ENCODE measurements around the gene ZBP1.

The ZBP1 gene

GRCh38 chr20:57616143-57616951 lies 3.9 kb downstream of the ZBP1 start:
- DNase-seq = no peak

GRCh38 chr20:57615445-57615811 lies 4.8 kb downstream of the ZBP1 start:
- DNase-seq = no peak

GRCh38 chr20:57614490-57615444 lies 5.5 kb downstream of the ZBP1 start:
- no peak for DNase-seq

GRCh38 chr20:57613481-57613921 lies 6.7 kb downstream of the ZBP1 start:
- no peak for DNase-seq

- no peak for DNase-seq
Measured at GRCh38 chr20:57612916-57613315, 7.3 kb downstream of the ZBP1 start.

GRCh38 chr20:57612436-57612835 lies 7.8 kb downstream of the ZBP1 start:
- DNase-seq = no peak

GRCh38 chr20:57611586-57612311 lies 8.5 kb downstream of the ZBP1 start:
- no peak for DNase-seq

- no peak for DNase-seq
Measured at GRCh38 chr20:57610261-57610952, 9.8 kb downstream of the ZBP1 start.

GRCh38 chr20:57609842-57610167 lies 10.4 kb downstream of the ZBP1 start:
- DNase-seq = no peak

GRCh38 chr20:57609086-57609841 lies 11.0 kb downstream of the ZBP1 start:
- DNase-seq = no peak

GRCh38 chr20:57608516-57608915 lies 11.7 kb downstream of the ZBP1 start:
- DNase-seq = no peak

GRCh38 chr20:57605878-57606277 lies 14.3 kb downstream of the ZBP1 start:
- no peak for DNase-seq

GRCh38 chr20:57605045-57605444 lies 15.2 kb downstream of the ZBP1 start:
- no peak for DNase-seq

- no peak for DNase-seq
Measured at GRCh38 chr20:57603120-57603519, 17.1 kb downstream of the ZBP1 start.

- DNase-seq = no peak
Measured at GRCh38 chr20:57601737-57602136, 18.5 kb downstream of the ZBP1 start.

- DNase-seq = no peak
Measured at GRCh38 chr20:57601211-57601570, 19.0 kb downstream of the ZBP1 start.

GRCh38 chr20:57600320-57601210 lies 19.7 kb downstream of the ZBP1 start:
- DNase-seq = no peak

GRCh38 chr20:57598491-57598890 lies 21.7 kb downstream of the ZBP1 start:
- DNase-seq = no peak

- no peak for DNase-seq
Measured at GRCh38 chr20:57598060-57598459, 22.2 kb downstream of the ZBP1 start.

GRCh38 chr20:57596998-57597939 lies 23.0 kb downstream of the ZBP1 start:
- DNase-seq = peak; percentile 6
